Gastrocnemius medialis (tissue), 4 donors: ENCODE data around the gene KRTCAP2. TPM values are rescaled to one million over a fixed set of nuclear protein-coding genes. Genes with fewer than 3 reads are reported as not detected.
A peak's percentile ranks its signal among the peaks of the same experiment; 100 is the strongest.

Experiments
- ATAC-seq, 2 donors: fragments of 150-250 bp; one replicate each; pipeline ENCODE4 v1.9.1; 2016
- DNase-seq, 2 donors: peaks; one replicate each; pipeline ENCODE4 v3.0.0-alpha.2; 2019
- H3K27ac ChIP-seq, 4 donors: fragments of 200-600 bp; sonication (generic); 1 replicate in 1 of 4; 2 replicates in 3 of 4; pipeline ENCODE4 v1.5.1; 2016 to 2018; ENCODE audit warnings: mild to moderate bottlenecking in 2 of 4, moderate library complexity in 1 of 4
- H3K27me3 ChIP-seq, 3 donors: fragments of 200-600 bp; sonication (generic) in 2 of 3; 1 replicate in 1 of 3; 2 replicates in 2 of 3; pipeline versions ENCODE4 v1.5.1 to v1.6.0; 2016 to 2019; ENCODE audit warnings: mild to moderate bottlenecking in 1 of 3, moderate library complexity in 1 of 3
- H3K36me3 ChIP-seq, 2 donors: fragments of 200-600 bp; sonication (generic) in 1 of 2; one replicate each; pipeline ENCODE4 v1.5.1; 2017 to 2018
- H3K4me1 ChIP-seq, 2 donors: fragments of 200-600 bp; sonication (generic) in 1 of 2; one replicate each; pipeline ENCODE4 v1.5.1; 2016 to 2017; ENCODE audit warnings: mild to moderate bottlenecking in 2 of 2
- H3K4me3 ChIP-seq, 4 donors: fragments of 200-600 bp; sonication (generic) in 3 of 4; 1 replicate in 1 of 4; 2 replicates in 3 of 4; pipeline ENCODE4 v1.5.1; 2016 to 2019; ENCODE audit warnings: mild to moderate bottlenecking in 2 of 4
- H3K9me3 ChIP-seq, 3 donors: fragments of 200-600 bp; sonication (generic) in 2 of 3; 1 replicate in 1 of 3; 2 replicates in 2 of 3; pipeline ENCODE4 v1.5.1; 2016 to 2019
- POLR2A ChIP-seq, 2 donors: fragments of 450-650 bp; IDR thresholded peaks; one replicate each; pipeline ENCODE4 v1.6.1; 2017; ENCODE audit warnings: antibody characterized with exemption in 2 of 2, mild to moderate bottlenecking in 2 of 2, moderate library complexity in 2 of 2
- in situ Hi-C, 4 donors: fragments of 200-750 bp; cut with MboI; loops; one replicate each; pipeline versions ENCODE4 v1.15.0 to v1.8.0; 2017; ENCODE audit warnings: low sequenced_read_pairs in 4 of 4
- intact Hi-C: fragments of 100-400 bp; cut with DNase I; formaldehyde crosslinking; loops from one replicate; pipeline ENCODE4 v1.15.1; 2023; ENCODE audit warnings: low total_unique reads
- total RNA-seq, 4 donors: library from RNA; depleted of rRNA; stranded (reverse); fragments of >200 nt; gene quantifications; one replicate each; pipeline versions ENCODE4 v1.1.0 to v1.2.3, GENCODE V29; 2016
- TF ChIP-seq, protein P1 (sequence below), 5 experiments: fragments of 450-650 bp in 3 of 5; fragments of 200-600 bp in 2 of 5; sonication (generic) in 2 of 5; IDR thresholded peaks in 4 of 5; conservative IDR thresholded peaks in 1 of 5; 1 replicate in 4 of 5; 2 replicates in 1 of 5; pipeline ENCODE4 v1.5.1; 2016 to 2019; ENCODE audit warnings: antibody characterized with exemption in 5 of 5, mild to moderate bottlenecking in 3 of 5, moderate library complexity in 3 of 5

KRTCAP2 gene
- total RNA-seq, 4 donors from 2014 or later = 59.6 to 102 (median 91.6) TPM

DNA sequence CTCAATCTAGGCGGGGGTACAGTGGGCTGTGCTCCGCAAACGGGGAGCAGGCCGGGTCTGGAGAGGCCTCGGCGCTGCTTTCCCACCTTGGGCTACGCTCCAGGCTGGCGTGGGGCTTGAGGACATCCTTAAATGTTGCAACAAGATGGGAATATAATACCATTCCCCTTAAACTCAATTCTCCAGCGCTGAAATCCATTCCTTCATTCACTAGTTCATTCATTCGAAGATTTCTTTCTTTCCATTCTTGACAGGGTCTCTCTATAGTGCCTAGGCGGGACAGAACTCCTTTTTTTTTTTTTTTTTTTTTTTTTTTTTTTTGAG is 32.5 kb downstream of the KRTCAP2 start:
- H3K27me3 ChIP-seq = no peaks in the 10 kb centered on the region
- in situ Hi-C loops = no loop called here
- H3K36me3 ChIP-seq = no peaks in the 10 kb centered on the region
- no peak for DNase-seq
- no peak for ATAC-seq
- no peak for TF ChIP-seq POLR2A (IDR thresholded peaks at IDR 0.05)
- TF ChIP-seq, protein P1, sequence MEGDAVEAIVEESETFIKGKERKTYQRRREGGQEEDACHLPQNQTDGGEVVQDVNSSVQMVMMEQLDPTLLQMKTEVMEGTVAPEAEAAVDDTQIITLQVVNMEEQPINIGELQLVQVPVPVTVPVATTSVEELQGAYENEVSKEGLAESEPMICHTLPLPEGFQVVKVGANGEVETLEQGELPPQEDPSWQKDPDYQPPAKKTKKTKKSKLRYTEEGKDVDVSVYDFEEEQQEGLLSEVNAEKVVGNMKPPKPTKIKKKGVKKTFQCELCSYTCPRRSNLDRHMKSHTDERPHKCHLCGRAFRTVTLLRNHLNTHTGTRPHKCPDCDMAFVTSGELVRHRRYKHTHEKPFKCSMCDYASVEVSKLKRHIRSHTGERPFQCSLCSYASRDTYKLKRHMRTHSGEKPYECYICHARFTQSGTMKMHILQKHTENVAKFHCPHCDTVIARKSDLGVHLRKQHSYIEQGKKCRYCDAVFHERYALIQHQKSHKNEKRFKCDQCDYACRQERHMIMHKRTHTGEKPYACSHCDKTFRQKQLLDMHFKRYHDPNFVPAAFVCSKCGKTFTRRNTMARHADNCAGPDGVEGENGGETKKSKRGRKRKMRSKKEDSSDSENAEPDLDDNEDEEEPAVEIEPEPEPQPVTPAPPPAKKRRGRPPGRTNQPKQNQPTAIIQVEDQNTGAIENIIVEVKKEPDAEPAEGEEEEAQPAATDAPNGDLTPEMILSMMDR (IDR thresholded peaks at IDR 0.05 in 4 of 5, conservative IDR thresholded peaks at IDR 0.05 in 1 of 5) = no peak
- peak overlapping the region; percentile 84 to 95 (median 92) for H3K27ac ChIP-seq
- intact Hi-C loops = loop anchor here (2.0 kb wide), 1 partner anchor 50 kb away; no protein-coding TSS in a partner anchor
- peak overlapping the region; percentile 86 to 96 (median 92) for H3K4me3 ChIP-seq
- peaks cover 21 to 25% of the 10 kb centered on the region in 2 donors for H3K4me1 ChIP-seq
- H3K9me3 ChIP-seq = no peaks in the 10 kb centered on the region

DNA sequence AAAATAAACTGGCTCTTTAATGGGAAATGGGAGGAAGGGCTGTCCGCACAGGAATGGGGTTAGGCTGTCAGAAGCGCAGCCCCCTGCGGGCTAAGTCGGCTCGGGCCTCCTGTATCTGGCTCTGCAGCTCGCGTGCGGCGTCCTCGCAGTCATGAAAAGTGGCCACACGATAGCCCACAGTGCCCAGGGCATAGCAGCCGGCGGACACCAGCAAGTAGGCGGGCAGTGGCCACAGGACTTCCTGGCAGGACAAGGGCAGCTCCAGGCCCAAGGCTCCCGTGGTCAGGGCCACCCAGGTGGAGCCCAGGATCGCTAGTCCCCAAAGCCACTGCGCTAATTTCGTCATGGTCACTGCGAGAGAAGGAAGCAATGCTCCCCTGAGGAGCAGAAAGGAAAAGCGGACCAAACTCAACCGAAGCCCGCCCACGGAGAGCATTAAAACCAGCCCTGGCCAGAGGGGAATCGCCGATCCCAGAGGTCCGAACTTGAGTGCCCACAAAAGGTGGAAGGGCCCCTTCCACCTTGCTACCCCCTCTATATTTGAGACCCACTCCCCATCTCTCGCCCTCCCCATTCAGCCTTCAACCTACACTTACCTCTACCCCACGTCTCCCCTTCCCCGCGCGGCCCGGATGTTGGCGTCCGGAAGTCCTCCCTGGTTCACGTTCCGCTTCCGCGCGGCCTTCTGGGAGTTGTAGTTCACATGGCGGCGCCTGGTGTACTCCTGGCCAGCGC is 33.0 kb downstream of the KRTCAP2 start, which contains the start of gene DPM3:
Gene DPM3 (minus strand): TSS at position 637 of the 735 bp plus-strand sequence. CDS start 291 bp downstream, at position 346.
- DNase-seq (peak; percentile 84 to 86), ATAC-seq (peak; percentile 74 to 82)
- Histone ChIP-seq H3K27me3 (no peaks in the 10 kb centered on the region), H3K36me3 (no peaks in the 10 kb centered on the region), H3K27ac (peak within 1 kb of the TSS; percentile 84 to 95 (median 92)), H3K9me3 (no peaks in the 10 kb centered on the region), H3K4me1 (peaks cover 25 to 29% of the 10 kb centered on the region in 2 donors), H3K4me3 (peak within 1 kb of the TSS; percentile 86 to 96 (median 92))
- TF ChIP-seq, protein P1 (IDR thresholded peaks at IDR 0.05 in 4 of 5, conservative IDR thresholded peaks at IDR 0.05 in 1 of 5) = no peak
- TF ChIP-seq POLR2A (IDR thresholded peaks at IDR 0.05) = peak; percentile 59 to 67
- in situ Hi-C loops (no loop called here), intact Hi-C loops (loop anchor here (2.0 to 10.0 kb wide), 4 partner anchors 49 to 735 kb away; partner anchors contain the start of genes IL6R, UBE2Q1 and ZBTB7B)

DNA sequence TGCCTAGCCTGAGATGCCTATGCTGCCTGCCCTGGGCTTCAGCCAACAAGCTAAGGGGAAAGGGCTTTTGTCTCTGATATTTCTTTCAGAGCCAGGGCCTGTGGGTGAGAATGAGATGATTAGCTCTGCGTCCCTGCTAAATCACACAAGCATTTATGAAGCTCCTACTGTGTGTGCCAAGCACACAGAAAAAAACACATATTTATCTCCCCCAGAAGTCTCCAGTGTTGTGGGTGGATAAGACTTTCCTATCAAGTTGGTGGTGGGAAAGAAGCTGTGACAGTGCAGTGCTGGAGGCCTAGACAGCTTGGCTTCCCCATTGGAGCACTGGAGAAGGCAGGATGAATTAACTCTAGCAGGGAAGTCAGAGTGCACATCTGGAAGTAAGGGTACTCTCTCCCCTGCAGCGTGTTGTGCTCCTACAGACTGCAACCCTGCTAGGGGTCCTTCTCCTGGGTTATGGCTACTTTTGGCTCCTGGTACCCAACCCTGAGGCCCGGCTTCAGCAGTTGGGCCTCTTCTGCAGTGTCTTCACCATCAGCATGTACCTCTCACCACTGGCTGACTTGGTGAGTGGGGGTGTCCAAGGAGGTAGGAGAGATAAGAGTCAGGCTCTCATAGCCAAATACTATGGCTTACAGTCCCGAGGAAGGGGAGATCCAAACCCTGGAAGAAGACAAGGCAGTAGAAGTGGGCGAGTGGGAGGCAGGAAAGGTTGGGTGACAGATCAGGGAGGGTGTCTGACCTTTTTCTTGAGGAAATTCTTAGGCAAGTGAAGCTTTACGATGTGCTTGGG is 35.8 kb downstream of the KRTCAP2 start:
- peak overlapping the region in 3 of 4 donors; percentile 82 to 88 (median 86) for H3K4me3 ChIP-seq
- H3K27me3 ChIP-seq = no peaks in the 10 kb centered on the region
- in situ Hi-C loops = no loop called here
- peak overlapping the region; percentile 96 to 100 (median 98) for H3K27ac ChIP-seq
- peaks cover 0 to 5% of the 10 kb centered on the region in 2 donors for H3K36me3 ChIP-seq
- no peaks in the 10 kb centered on the region for H3K9me3 ChIP-seq
- DNase-seq (no peak), ATAC-seq (no peak)
- no peak for TF ChIP-seq POLR2A (IDR thresholded peaks at IDR 0.05)
- TF ChIP-seq, protein P1 (IDR thresholded peaks at IDR 0.05 in 4 of 5, conservative IDR thresholded peaks at IDR 0.05 in 1 of 5) = no peak
- intact Hi-C loops = loop anchor here (5.0 to 10.0 kb wide), 3 partner anchors 135 to 733 kb away; partner anchors contain the start of genes IL6R, UBE2Q1 and ZBTB7B
- peaks cover 40 to 44% of the 10 kb centered on the region in 2 donors for H3K4me1 ChIP-seq

DNA sequence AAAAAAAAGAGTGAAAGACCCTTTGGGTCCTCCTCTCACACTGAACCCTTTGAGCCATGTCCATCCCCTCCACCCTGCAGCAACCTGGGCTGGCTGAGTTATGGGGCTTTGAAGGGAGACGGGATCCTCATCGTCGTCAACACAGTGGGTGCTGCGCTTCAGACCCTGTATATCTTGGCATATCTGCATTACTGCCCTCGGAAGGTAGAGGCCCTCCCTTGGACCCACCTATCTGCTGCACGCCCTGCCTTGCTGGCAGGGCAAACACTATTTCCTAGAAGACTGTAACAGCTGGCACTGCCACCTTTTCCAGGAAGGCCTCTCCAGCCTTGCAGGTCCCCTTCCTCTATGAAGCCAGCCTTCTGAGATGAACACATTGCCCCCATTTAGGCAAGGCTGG is 36.4 kb downstream of the KRTCAP2 start:
- Histone ChIP-seq H3K4me3 (peak overlapping the region; percentile 82 to 93 (median 87)), H3K9me3 (no peaks in the 10 kb centered on the region), H3K4me1 (peaks cover 46 to 50% of the 10 kb centered on the region in 2 donors), H3K27me3 (no peaks in the 10 kb centered on the region), H3K36me3 (peaks cover 0 to 5% of the 10 kb centered on the region in 2 donors), H3K27ac (peak overlapping the region; percentile 96 to 100 (median 98))
- intact Hi-C loops = loop anchor here (5.0 to 10.0 kb wide), 3 partner anchors 134 to 732 kb away; partner anchors contain the start of genes IL6R, UBE2Q1 and ZBTB7B
- DNase-seq = no peak
- ATAC-seq = no peak
- in situ Hi-C loops = no loop called here
- no peak for TF ChIP-seq POLR2A (IDR thresholded peaks at IDR 0.05)
- TF ChIP-seq, protein P1 (IDR thresholded peaks at IDR 0.05 in 4 of 5, conservative IDR thresholded peaks at IDR 0.05 in 1 of 5) = no peak
